ENCODE data around the gene ERLEC1.

The ERLEC1 gene

GRCh38 chr2:53821810-53822209 lies 35.0 kb downstream of the ERLEC1 start:
- no peak for ATAC-seq
- TF ChIP-seq ZNF8 (CRISPR knock-in tag; IDR thresholded peaks at IDR 0.05) (no peak), TCF4 (CRISPR knock-in tag; IDR thresholded peaks at IDR 0.05; ENCODE audit: borderline replicate concordance) (no peak), ESRRG (CRISPR knock-in tag; IDR thresholded peaks at IDR 0.05) (no peak), SNAI2 (CRISPR knock-in tag; IDR thresholded peaks at IDR 0.05) (no peak), ZFP3 (CRISPR knock-in tag; IDR thresholded peaks at IDR 0.05) (no peak), ISL1 (CRISPR knock-in tag; IDR thresholded peaks at IDR 0.05) (no peak)

GRCh38 chr2:53823639-53824038 lies 36.8 kb downstream of the ERLEC1 start:
- ATAC-seq: peak; percentile 40; the same call in 1 of the 3 replicates

- no peak for TF ChIP-seq POU6F1 (CRISPR knock-in tag; IDR thresholded peaks at IDR 0.05; ENCODE audit: borderline replicate concordance, low read depth)
- no peak for TF ChIP-seq GLIS3 (CRISPR knock-in tag; IDR thresholded peaks at IDR 0.05)
- no peak for TF ChIP-seq RARB (CRISPR knock-in tag; IDR thresholded peaks at IDR 0.05)
- TF ChIP-seq CSRNP3 (CRISPR knock-in tag; IDR thresholded peaks at IDR 0.05): no peak
- TF ChIP-seq ARNTL (CRISPR knock-in tag; IDR thresholded peaks at IDR 0.05; ENCODE audit: borderline replicate concordance, low read depth): no peak
- no peak for TF ChIP-seq BACH2 (CRISPR knock-in tag; IDR thresholded peaks at IDR 0.05; ENCODE audit: borderline replicate concordance)
- no peak for TF ChIP-seq ZNF565 (CRISPR knock-in tag; conservative IDR thresholded peaks at IDR 0.05; ENCODE audit: low read depth)
- TF ChIP-seq PATZ1 (CRISPR knock-in tag; IDR thresholded peaks at IDR 0.05; ENCODE audit: borderline replicate concordance): no peak
- no peak for TF ChIP-seq ESRRG (CRISPR knock-in tag; IDR thresholded peaks at IDR 0.05)
- TF ChIP-seq TOX (CRISPR knock-in tag; IDR thresholded peaks at IDR 0.05; ENCODE audit: borderline replicate concordance): no peak
- TF ChIP-seq SNAI2 (CRISPR knock-in tag; IDR thresholded peaks at IDR 0.05): no peak
- TF ChIP-seq ZFP3 (CRISPR knock-in tag; IDR thresholded peaks at IDR 0.05): no peak
- TF ChIP-seq CREB5 (CRISPR knock-in tag; IDR thresholded peaks at IDR 0.05; ENCODE audit: low read depth): no peak
- TF ChIP-seq TSHZ2 (CRISPR knock-in tag; IDR thresholded peaks at IDR 0.05): no peak
- no peak for TF ChIP-seq ZFP30 (CRISPR knock-in tag; IDR thresholded peaks at IDR 0.05)
- ATAC-seq: no peak
Measured at GRCh38 chr2:53826030-53826410, 39.2 kb downstream of the ERLEC1 start.

- no peak for TF ChIP-seq GLIS3 (CRISPR knock-in tag; IDR thresholded peaks at IDR 0.05)
- no peak for TF ChIP-seq CSDC2 (CRISPR knock-in tag; IDR thresholded peaks at IDR 0.05)
- no peak for TF ChIP-seq OSR1 (CRISPR knock-in tag; IDR thresholded peaks at IDR 0.05)
- no peak for TF ChIP-seq RARB (CRISPR knock-in tag; IDR thresholded peaks at IDR 0.05)
- no peak for TF ChIP-seq TOX (CRISPR knock-in tag; IDR thresholded peaks at IDR 0.05; ENCODE audit: borderline replicate concordance)
- TF ChIP-seq ZNF70 (CRISPR knock-in tag; IDR thresholded peaks at IDR 0.05): no peak
- no peak for TF ChIP-seq PATZ1 (CRISPR knock-in tag; IDR thresholded peaks at IDR 0.05; ENCODE audit: borderline replicate concordance)
- ATAC-seq: no peak
Measured at GRCh38 chr2:53826587-53827397, 39.9 kb downstream of the ERLEC1 start.
